Activated T-cell treated with anti-CD3 and anti-CD28 coated beads, Interleukin-2, amount 50 U/mL, for 72 hours (primary cell): Measurements from ENCODE around the gene NTF4. TPM values are rescaled to one million over a fixed set of nuclear protein-coding genes. Genes with fewer than 3 reads are reported as not detected.
"Not testable (repeated sequence)": the region's sequence is repeated elsewhere in the genome, so short reads cannot be mapped to it uniquely, and the experiment has no call there.

Experiments used
- ATAC-seq, 2 donors: fragments of 150-1000 bp; cut with Tn5 transposase; replicated peaks in 1 of 2; 2 replicates each; pipeline ENCODE4 v1.10.0; 2021; ENCODE audit warnings: moderate library complexity in 2 of 2, mild to moderate bottlenecking in 1 of 2
- DNase-seq, 2 donors: peaks; one replicate each; pipeline ENCODE4 v3.0.0; 2021 to 2022; ENCODE audit warnings: mixed read lengths in 1 of 2
- H3K27ac Mint-ChIP-seq: one replicate; pipeline ENCODE4 v1.8.0; 2022; ENCODE audit warnings: mild to moderate bottlenecking, moderate library complexity, mixed read lengths
- H3K27me3 Mint-ChIP-seq: one replicate; pipeline ENCODE4 v1.8.0; 2022; ENCODE audit warnings: low read depth, mixed read lengths
- H3K36me3 Mint-ChIP-seq, 2 donors: one replicate each; pipeline ENCODE4 v1.8.0; 2022; ENCODE audit warnings: mixed read lengths in 2 of 2, mild to moderate bottlenecking in 1 of 2; ENCODE audit not compliant: insufficient read depth in 2 of 2
- H3K4me1 Mint-ChIP-seq: one replicate; pipeline ENCODE4 v1.8.0; 2022; ENCODE audit warnings: low read depth, mixed read lengths
- H3K4me3 Mint-ChIP-seq, 2 donors: one replicate each; pipeline ENCODE4 v1.8.0; 2022; ENCODE audit warnings: mild to moderate bottlenecking in 2 of 2, mixed read lengths in 2 of 2, moderate library complexity in 2 of 2
- H3K9me3 Mint-ChIP-seq, 2 donors: one replicate each; pipeline ENCODE4 v1.8.0; 2022; ENCODE audit warnings: mixed read lengths in 2 of 2
- total RNA-seq, 2 donors: library from RNA; stranded (reverse); gene quantifications; one replicate each; pipeline ENCODE4 v1.2.3, GENCODE V29; 2022

The NTF4 gene
- total RNA-seq, 2 donors from 2014 or later = not detected

GRCh38 chr19:49019242-49019932 is 45.2 kb downstream of the NTF4 start:
- ATAC-seq (peak; percentile 51 to 60), DNase-seq (peak; percentile 69 to 75)
- Mint-ChIP-seq H3K9me3 (no peaks in the 10 kb centered on the region), H3K36me3 (peaks cover 0 to 3% of the 10 kb centered on the region in 2 donors), H3K4me3 (peak overlapping the region; percentile 70 to 93), H3K27ac (no peak overlapping the region), H3K27me3 (peaks cover 26% of the 10 kb centered on the region), H3K4me1 (peaks cover 28% of the 10 kb centered on the region)

GRCh38 chr19:49018388-49019241 is 46.0 kb downstream of the NTF4 start:
- peak in 1 of 2 donors; percentile 23 for DNase-seq
- H3K9me3 Mint-ChIP-seq = not testable (repeated sequence)

GRCh38 chr19:49017666-49018351 is 46.8 kb downstream of the NTF4 start:
- no peak overlapping the region for H3K27ac Mint-ChIP-seq
- H3K4me3 Mint-ChIP-seq = peak overlapping the region; percentile 70 to 93
- H3K27me3 Mint-ChIP-seq = peaks cover 26% of the 10 kb centered on the region
- DNase-seq (peak; percentile 74 to 77), ATAC-seq (peak; percentile 79 to 80)
- peaks cover 28% of the 10 kb centered on the region for H3K4me1 Mint-ChIP-seq
- H3K9me3 Mint-ChIP-seq = no peaks in the 10 kb centered on the region
- H3K36me3 Mint-ChIP-seq = peaks cover 0 to 3% of the 10 kb centered on the region in 2 donors

More at GRCh38 chr19:49018388-49019241, 46.0 kb downstream of the NTF4 start:
- Mint-ChIP-seq H3K27me3 (peaks cover 26% of the 10 kb centered on the region), H3K4me1 (peaks cover 28% of the 10 kb centered on the region), H3K4me3 (peak overlapping the region; percentile 70 to 93)
- H3K36me3 Mint-ChIP-seq, ATAC-seq, H3K27ac Mint-ChIP-seq: not testable (repeated sequence)

GRCh38 chr19:49017041-49017665 is 47.5 kb downstream of the NTF4 start, which contains the start of gene LHB:
LHB (minus strand) TSS chr19:49017091; CDS start chr19:49017081, 10 bp downstream.
- H3K9me3 Mint-ChIP-seq = no peaks in the 10 kb centered on the region
- no peak for DNase-seq
- peak within 1 kb of the TSS; percentile 70 to 93 for H3K4me3 Mint-ChIP-seq

GRCh38 chr19:49016067-49016839 is 48.4 kb downstream of the NTF4 start:
- Mint-ChIP-seq H3K27ac (no peak overlapping the region), H3K4me3 (no peak overlapping the region), H3K27me3 (peaks cover 25% of the 10 kb centered on the region), H3K9me3 (no peaks in the 10 kb centered on the region), H3K36me3 (peaks cover 0 to 5% of the 10 kb centered on the region in 2 donors), H3K4me1 (peaks cover 25% of the 10 kb centered on the region)
- no peak for DNase-seq
- ATAC-seq = no peak

More at GRCh38 chr19:49017041-49017665, 47.5 kb downstream of the NTF4 start, which contains the start of gene LHB:
- no peak for ATAC-seq
- H3K36me3 Mint-ChIP-seq = peaks cover 0 to 3% of the 10 kb centered on the region in 2 donors
- H3K27me3 Mint-ChIP-seq = peaks cover 26% of the 10 kb centered on the region
- no peak within 1 kb of the TSS for H3K27ac Mint-ChIP-seq
- H3K4me1 Mint-ChIP-seq = peaks cover 28% of the 10 kb centered on the region

- H3K27me3 Mint-ChIP-seq = peaks cover 11% of the 10 kb centered on the region
- DNase-seq (no peak), ATAC-seq (no peak)
- peaks cover 1 to 7% of the 10 kb centered on the region in 2 donors for H3K36me3 Mint-ChIP-seq
- no peaks in the 10 kb centered on the region for H3K9me3 Mint-ChIP-seq
- H3K4me3 Mint-ChIP-seq = no peak overlapping the region
- H3K4me1 Mint-ChIP-seq = peaks cover 13% of the 10 kb centered on the region
- no peak overlapping the region for H3K27ac Mint-ChIP-seq
These were observed 49.8 kb downstream of the NTF4 start for GRCh38 chr19:49014870-49015255.

- H3K27me3 Mint-ChIP-seq = peaks cover 6% of the 10 kb centered on the region
- H3K4me1 Mint-ChIP-seq = peaks cover 11% of the 10 kb centered on the region
- H3K27ac Mint-ChIP-seq = no peak overlapping the region
- no peak for ATAC-seq
- no peaks in the 10 kb centered on the region for H3K9me3 Mint-ChIP-seq
- no peak for DNase-seq
- peaks cover 1 to 7% of the 10 kb centered on the region in 2 donors for H3K36me3 Mint-ChIP-seq
- H3K4me3 Mint-ChIP-seq = no peak overlapping the region
These were observed 50.3 kb downstream of the NTF4 start for GRCh38 chr19:49014123-49014869.

- H3K36me3 Mint-ChIP-seq = peaks cover 1 to 8% of the 10 kb centered on the region in 2 donors
- ATAC-seq = no peak
- no peak for DNase-seq
- H3K4me3 Mint-ChIP-seq = no peak overlapping the region
- no peaks in the 10 kb centered on the region for H3K4me1 Mint-ChIP-seq
- no peaks in the 10 kb centered on the region for H3K9me3 Mint-ChIP-seq
- no peaks in the 10 kb centered on the region for H3K27me3 Mint-ChIP-seq
- H3K27ac Mint-ChIP-seq = no peak overlapping the region
These were observed 53.4 kb downstream of the NTF4 start for GRCh38 chr19:49011194-49011593.

Other genes starting within 250 kb of the NTF4 start
- gene HSD17B14, start 228.3 kb downstream of the NTF4 start, total RNA-seq = 1 to 10 TPM; 2.0 to 3.2 TPM
- 10 to 100 TPM; 16.2 to 24.5 TPM for gene PLEKHA4, start 196.2 kb downstream of the NTF4 start, total RNA-seq
- 100 to 1,000 TPM; 130 to 153 TPM for gene PPP1R15A, start 192.4 kb downstream of the NTF4 start, total RNA-seq
- gene TULP2, start 166.1 kb downstream of the NTF4 start, total RNA-seq = 1 to 10 TPM in 1 of 2 donors, under 1 TPM in 1; 0.79 to 3.3 TPM
- 100 to 1,000 TPM; 168 to 183 TPM for gene NUCB1, start 164.5 kb downstream of the NTF4 start, total RNA-seq
- 1 to 10 TPM; 3.2 to 3.6 TPM for gene DHDH, start 131.1 kb downstream of the NTF4 start, total RNA-seq
- 100 to 1,000 TPM; 318 to 448 TPM for gene BAX, start 109.9 kb downstream of the NTF4 start, total RNA-seq
- gene FTL, start 99.5 kb downstream of the NTF4 start, total RNA-seq = 100 to 1,000 TPM; 681 to 811 TPM
- 10 to 100 TPM; 25.9 to 29.4 TPM for gene GYS1, start 71.5 kb downstream of the NTF4 start, total RNA-seq
- 10 to 100 TPM; 83.4 to 92.5 TPM for gene RUVBL2, start 70.9 kb downstream of the NTF4 start, total RNA-seq
- not detected for gene LHB, start 47.7 kb downstream of the NTF4 start, total RNA-seq
- not detected for gene CGB3, start 40.5 kb downstream of the NTF4 start, total RNA-seq
- gene CGB2, start 32.9 kb downstream of the NTF4 start, total RNA-seq = 1 to 10 TPM in 1 of 2 donors, not detected in 1; 1.4 TPM
- not detected for gene CGB1, start 27.9 kb downstream of the NTF4 start, total RNA-seq
- not detected for gene CGB5, start 21.0 kb downstream of the NTF4 start, total RNA-seq
- not detected for gene CGB8, start 15.7 kb downstream of the NTF4 start, total RNA-seq
- not detected for gene CGB7, start 7.1 kb downstream of the NTF4 start, total RNA-seq
- not detected for gene KCNA7, start 7.9 kb upstream of the NTF4 start, total RNA-seq
- gene SNRNP70, start 20.6 kb upstream of the NTF4 start, total RNA-seq = 100 to 1,000 TPM; 165 to 175 TPM
- 1 to 10 TPM; 5.1 to 7.7 TPM for gene LIN7B, start 49.6 kb upstream of the NTF4 start, total RNA-seq
- 1 to 10 TPM; 2.2 to 2.9 TPM for gene C19orf73, start 54.3 kb upstream of the NTF4 start, total RNA-seq
- 1 to 10 TPM; 6.2 to 9.0 TPM for gene PPFIA3, start 54.7 kb upstream of the NTF4 start, total RNA-seq
- gene HRC, start 90.6 kb upstream of the NTF4 start, total RNA-seq = not detected
- 1 to 10 TPM in 1 of 2 donors, under 1 TPM in 1; 0.96 to 1.5 TPM for gene TRPM4, start 93.0 kb upstream of the NTF4 start, total RNA-seq